GM19238 (cell line): ENCODE data around the gene PGA4.
"Not testable (repeated sequence)": the region's sequence is repeated elsewhere in the genome, so short reads cannot be mapped to it uniquely, and the experiment has no call there.

ENCODE experiments used
- DNase-seq: peaks from one replicate; pipeline ENCODE4 v3.0.0; 2011; ENCODE audit warnings: low spot score; ENCODE audit not compliant: insufficient read length

PGA4 gene

DNA sequence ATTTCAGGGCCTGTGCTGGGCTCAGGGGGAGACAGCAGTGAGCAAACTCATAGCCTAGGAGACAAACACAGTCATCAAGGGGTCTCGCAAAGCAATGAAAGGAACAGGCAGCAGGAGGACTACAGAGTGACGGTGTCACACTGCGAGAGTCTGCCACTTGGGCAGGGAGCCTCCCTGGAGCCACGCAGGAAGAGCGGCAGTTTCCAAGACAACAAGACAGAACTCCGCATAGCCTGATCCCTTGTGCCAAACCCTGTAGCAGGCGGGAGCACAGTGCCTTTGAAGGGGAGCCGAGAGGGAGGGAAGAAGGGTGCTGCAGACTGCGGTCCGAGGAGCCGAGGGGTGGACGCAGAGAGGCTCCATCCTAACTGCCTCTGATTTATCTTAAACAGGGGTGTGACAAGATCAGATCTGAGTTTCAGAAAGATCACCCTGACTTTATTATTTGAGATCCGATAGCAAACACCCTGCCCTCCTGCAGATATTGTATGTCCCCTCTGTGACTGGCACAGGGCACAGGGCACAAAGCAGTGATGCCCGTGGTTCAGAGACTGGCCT lies 17.6 kb upstream of the PGA4 start:
- DNase-seq: not testable (repeated sequence)

DNA sequence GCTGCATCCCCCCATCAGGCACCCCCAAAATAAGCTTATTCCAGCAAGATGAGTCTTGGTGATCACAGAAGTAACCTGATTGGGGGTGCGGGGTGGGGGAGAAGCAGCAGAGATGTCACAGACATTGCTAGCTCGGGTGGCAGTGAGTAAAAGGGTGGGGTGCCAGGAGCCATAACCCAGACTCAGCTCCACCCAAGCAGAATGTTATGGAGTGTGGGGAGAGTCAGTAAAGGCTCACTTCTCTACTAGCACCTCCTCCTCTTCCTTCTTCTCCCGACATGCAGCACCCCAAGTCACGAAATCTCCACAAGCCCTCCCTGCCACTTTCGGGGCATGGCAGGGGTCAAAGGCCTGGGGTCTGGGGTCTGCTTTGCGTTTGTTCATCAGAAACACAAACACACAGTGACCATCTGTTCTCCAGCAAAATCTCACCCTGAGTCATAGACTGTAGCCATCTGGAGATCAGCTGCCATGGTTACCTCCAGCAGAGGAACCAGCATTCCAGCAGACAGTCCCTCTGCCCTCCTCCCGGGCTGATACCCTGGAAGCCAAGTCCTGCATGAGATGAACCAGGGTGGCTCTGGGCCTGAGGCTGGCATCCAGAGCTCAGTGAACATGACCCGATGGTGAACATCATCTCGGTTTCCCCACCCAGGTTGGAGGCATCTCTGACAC lies 14.4 kb upstream of the PGA4 start:
- DNase-seq: not testable (repeated sequence)

DNA sequence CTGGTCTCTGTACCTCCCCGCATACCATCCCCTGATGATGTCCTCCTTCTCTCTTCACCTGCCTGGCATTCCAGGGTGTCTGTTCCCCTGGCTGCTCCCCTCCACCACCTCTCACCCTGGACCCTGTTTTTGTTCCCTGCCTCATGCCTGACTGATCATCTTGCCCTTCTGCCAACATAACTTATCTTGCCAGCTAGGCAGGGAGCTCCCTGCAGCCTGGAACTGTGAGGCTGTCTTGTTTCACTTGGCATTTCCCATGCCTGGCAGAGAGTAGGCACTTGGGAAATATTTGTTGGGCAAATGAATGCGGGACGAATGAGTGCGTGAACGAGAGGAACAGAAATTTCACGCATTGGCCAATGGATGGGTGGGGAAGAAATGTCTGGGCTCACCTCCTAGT lies 11.5 kb upstream of the PGA4 start:
- not testable (repeated sequence) for DNase-seq

DNA sequence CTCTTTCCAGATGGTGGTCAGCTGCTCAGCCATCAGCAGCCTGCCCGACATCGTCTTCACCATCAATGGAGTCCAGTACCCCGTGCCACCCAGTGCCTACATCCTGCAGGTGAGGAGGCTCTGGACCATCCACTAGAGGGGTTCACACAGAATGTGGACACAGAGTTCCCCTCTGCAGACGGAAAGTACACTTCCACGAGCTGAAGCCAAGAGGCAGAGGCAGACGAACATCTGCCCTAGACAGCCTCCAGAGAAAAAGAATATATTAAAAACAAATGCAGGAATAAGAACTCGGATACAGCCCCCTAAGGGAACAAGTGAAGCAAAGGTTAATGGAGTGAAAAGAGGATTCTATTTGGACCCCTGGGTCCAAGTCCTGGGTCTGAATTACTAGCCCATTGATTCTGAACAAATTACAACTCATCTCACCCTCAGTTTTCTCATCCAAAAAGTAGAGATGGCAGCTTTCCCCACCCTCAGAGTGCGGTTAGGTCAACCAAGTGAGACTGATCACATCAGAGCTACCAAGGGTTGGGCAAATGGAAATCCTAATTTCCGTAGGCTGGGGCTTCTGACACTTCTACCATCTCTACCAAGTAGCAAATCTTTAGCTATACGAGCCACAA lies 10.7 kb upstream of the PGA4 start:
- DNase-seq: not testable (repeated sequence)

DNA sequence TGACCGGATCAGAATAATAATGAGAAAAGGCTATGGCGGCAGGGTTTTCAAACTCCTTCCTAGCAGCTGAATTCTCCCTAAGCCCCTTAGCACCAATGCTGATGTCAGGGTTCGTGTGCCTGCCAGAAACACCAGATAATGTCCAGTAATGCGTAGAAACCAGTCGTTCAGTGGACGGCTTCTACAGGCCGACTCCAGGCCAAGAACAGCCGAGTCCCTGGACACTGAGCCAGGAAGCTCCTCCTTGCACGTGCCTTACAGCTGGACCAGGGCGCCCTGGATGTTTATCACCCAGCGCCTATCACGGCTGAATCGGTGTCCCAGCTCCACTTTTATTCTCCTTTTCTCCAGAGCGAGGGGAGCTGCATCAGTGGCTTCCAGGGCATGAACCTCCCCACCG lies 9.9 kb upstream of the PGA4 start:
- DNase-seq: not testable (repeated sequence)

DNA sequence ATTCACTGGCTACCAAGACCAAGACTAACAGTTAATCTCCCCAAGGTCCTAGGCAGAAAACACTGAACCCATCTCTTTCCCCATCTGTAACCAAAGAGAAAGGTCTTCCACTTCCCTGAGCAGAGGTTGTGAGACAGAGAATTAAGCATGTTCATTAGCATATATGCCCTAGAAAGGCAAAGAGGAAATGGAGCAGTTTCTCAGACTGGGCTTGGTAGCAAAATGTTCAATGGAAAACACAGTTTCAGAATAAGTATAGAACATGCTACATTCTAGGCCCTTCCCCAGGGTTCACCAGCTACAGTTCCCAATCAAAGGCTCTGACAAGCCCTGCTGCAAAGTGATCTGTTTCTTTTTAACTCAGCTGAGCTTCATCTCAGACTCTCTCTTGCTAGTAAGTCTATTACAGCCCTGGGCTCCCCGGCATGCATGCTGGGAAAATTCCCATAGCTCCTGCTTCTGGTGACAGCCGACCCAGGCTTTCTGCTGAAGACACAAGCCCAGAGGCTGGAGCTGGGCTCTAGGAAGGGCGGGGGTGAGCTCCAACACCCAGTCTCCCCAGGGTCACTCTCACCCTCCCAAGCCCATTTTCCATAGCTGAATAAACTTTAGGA lies 8.3 kb upstream of the PGA4 start:
- not testable (repeated sequence) for DNase-seq

DNA sequence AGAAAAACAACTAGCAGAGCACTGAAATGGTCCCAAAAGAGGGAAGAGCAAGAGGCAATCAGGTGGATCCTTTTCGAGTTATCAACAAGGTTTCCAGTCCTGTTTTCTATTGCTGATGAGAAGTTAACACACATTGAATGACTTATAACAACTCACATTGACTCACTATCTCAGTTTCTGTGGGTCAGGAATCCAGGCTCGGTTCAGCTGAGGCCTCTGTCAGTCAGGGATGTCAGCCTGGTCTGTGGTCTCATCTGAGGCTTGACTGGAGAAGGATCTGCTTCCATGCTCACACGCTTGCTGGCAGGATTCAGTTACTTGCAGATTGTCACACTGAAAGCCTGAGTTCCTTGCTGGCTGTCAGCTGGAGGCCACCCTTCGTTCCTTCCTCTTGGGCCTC lies 3.8 kb upstream of the PGA4 start:
- not testable (repeated sequence) for DNase-seq

DNA sequence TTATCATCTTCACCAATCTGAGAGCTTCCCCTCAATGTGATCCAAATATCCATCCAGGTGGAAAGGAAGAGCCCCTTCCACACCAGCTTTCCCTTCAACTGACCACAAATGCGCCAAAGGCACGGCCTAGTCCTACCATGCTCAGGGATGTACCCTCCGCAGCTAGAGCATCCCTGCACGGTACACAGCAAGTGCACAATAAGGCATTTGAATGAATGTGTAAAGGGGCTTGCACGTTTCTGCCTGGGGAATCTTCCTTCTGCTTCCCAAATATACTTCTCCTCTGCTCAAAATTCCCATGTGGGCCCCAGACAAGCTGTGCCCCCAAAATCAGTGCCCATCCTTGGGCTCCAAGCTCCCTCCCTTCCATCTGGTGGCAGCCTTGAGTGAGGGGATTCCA lies 3.1 kb upstream of the PGA4 start:
- DNase-seq: not testable (repeated sequence)

DNA sequence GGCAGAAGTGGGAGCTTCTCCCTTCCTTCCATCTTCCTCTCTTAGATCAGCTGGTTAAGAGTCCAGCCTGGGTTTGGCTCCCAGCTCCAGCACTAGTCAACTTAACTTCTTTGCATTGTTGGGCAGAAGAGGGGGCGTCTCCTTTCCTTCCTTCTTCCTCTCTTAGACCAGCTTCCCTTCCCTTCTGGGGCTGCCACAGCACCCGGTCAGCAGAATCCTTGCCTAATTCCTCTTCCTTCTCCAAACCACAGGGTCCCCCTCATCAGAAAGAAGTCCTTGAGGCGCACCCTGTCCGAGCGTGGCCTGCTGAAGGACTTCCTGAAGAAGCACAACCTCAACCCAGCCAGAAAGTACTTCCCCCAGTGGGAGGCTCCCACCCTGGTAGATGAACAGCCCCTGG lies 545 bp downstream of the PGA4 start:
- DNase-seq: not testable (repeated sequence)

DNA sequence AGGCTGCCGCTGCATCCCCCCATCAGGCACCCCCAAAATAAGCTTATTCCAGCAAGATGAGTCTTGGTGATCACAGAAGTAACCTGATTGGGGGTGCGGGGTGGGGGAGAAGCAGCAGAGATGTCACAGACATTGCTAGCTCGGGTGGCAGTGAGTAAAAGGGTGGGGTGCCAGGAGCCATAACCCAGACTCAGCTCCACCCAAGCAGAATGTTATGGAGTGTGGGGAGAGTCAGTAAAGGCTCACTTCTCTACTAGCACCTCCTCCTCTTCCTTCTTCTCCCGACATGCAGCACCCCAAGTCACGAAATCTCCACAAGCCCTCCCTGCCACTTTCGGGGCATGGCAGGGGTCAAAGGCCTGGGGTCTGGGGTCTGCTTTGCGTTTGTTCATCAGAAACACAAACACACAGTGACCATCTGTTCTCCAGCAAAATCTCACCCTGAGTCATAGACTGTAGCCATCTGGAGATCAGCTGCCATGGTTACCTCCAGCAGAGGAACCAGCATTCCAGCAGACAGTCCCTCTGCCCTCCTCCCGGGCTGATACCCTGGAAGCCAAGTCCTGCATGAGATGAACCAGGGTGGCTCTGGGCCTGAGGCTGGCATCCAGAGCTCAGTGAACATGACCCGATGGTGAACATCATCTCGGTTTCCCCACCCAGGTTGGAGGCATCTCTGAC lies 4.5 kb downstream of the PGA4 start:
- not testable (repeated sequence) for DNase-seq

DNA sequence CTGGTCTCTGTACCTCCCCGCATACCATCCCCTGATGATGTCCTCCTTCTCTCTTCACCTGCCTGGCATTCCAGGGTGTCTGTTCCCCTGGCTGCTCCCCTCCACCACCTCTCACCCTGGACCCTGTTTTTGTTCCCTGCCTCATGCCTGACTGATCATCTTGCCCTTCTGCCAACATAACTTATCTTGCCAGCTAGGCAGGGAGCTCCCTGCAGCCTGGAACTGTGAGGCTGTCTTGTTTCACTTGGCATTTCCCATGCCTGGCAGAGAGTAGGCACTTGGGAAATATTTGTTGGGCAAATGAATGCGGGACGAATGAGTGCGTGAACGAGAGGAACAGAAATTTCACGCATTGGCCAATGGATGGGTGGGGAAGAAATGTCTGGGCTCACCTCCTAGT lies 7.3 kb downstream of the PGA4 start:
- DNase-seq: not testable (repeated sequence)

DNA sequence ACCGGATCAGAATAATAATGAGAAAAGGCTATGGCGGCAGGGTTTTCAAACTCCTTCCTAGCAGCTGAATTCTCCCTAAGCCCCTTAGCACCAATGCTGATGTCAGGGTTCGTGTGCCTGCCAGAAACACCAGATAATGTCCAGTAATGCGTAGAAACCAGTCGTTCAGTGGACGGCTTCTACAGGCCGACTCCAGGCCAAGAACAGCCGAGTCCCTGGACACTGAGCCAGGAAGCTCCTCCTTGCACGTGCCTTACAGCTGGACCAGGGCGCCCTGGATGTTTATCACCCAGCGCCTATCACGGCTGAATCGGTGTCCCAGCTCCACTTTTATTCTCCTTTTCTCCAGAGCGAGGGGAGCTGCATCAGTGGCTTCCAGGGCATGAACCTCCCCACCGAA lies 8.9 kb downstream of the PGA4 start:
- not testable (repeated sequence) for DNase-seq

DNA sequence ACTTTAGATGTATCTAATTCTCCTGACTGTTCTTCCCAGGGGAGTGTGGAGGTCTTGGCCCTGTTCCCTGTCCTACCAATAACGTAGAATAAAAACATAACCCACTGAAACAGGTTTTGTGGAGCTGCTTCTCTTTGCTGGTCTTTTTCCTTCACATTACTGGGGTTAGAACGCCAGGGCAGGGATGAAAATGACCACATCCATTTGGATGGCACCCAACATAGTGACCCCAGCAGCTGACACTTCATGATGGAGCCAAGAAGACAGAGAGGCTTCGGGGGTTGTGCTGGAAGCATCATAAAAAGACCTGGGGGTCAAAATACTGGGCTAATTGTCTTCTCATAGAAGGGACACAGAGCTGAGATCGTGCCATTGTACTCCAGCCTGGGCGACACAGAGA lies 9.4 kb downstream of the PGA4 start:
- DNase-seq: not testable (repeated sequence)

DNA sequence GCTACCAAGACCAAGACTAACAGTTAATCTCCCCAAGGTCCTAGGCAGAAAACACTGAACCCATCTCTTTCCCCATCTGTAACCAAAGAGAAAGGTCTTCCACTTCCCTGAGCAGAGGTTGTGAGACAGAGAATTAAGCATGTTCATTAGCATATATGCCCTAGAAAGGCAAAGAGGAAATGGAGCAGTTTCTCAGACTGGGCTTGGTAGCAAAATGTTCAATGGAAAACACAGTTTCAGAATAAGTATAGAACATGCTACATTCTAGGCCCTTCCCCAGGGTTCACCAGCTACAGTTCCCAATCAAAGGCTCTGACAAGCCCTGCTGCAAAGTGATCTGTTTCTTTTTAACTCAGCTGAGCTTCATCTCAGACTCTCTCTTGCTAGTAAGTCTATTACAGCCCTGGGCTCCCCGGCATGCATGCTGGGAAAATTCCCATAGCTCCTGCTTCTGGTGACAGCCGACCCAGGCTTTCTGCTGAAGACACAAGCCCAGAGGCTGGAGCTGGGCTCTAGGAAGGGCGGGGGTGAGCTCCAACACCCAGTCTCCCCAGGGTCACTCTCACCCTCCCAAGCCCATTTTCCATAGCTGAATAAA lies 10.5 kb downstream of the PGA4 start:
- DNase-seq: not testable (repeated sequence)

DNA sequence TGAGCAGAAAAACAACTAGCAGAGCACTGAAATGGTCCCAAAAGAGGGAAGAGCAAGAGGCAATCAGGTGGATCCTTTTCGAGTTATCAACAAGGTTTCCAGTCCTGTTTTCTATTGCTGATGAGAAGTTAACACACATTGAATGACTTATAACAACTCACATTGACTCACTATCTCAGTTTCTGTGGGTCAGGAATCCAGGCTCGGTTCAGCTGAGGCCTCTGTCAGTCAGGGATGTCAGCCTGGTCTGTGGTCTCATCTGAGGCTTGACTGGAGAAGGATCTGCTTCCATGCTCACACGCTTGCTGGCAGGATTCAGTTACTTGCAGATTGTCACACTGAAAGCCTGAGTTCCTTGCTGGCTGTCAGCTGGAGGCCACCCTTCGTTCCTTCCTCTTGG lies 15.0 kb downstream of the PGA4 start:
- not testable (repeated sequence) for DNase-seq

DNA sequence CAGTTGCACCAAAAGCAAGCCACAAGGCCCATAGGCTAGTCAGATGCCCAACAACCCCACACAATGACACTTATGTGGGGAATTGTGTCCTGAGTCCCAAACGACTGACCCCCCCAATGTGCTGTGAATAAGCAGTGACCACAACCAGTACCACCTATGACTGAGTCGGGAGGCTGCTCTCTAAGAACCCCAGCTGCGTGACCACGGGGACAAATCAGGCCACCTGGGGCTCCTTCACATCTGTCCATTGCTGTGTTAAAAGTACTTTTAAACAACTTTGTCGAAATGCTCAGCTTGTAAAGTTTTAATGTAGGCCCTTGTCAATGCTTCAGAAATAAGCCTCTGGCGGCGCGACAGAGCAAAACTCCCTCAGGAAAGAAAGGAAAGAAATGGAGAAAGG lies 18.1 kb downstream of the PGA4 start:
- DNase-seq: not testable (repeated sequence)

DNA sequence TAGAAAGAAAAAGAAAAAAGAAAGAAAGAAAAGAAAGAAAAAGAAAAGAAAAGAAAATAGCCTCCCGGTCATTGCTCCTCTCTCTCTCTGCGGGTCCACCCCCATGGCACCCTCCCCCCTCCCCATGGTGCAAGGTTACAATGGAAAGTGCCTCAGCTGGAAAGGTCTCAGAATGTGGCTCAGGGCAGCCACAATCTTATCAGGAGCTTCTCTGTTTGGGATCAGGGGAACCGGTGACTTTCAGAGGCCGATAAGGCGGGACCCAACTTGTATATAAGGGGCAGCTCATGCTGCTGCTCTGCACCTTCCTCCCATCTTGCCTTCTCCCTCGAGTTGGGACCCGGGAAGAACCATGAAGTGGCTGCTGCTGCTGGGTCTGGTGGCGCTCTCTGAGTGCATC lies 18.7 kb downstream of the PGA4 start, which contains the start of gene PGA5:
Gene PGA5 (plus strand): TSS at position 301 of the 400 bp plus-strand sequence. CDS start 52 bp downstream, at position 353.
- DNase-seq: not testable (repeated sequence)

DNA sequence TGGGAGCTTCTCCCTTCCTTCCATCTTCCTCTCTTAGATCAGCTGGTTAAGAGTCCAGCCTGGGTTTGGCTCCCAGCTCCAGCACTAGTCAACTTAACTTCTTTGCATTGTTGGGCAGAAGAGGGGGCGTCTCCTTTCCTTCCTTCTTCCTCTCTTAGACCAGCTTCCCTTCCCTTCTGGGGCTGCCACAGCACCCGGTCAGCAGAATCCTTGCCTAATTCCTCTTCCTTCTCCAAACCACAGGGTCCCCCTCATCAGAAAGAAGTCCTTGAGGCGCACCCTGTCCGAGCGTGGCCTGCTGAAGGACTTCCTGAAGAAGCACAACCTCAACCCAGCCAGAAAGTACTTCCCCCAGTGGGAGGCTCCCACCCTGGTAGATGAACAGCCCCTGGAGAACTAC lies 19.4 kb downstream of the PGA4 start:
- DNase-seq: not testable (repeated sequence)

DNA sequence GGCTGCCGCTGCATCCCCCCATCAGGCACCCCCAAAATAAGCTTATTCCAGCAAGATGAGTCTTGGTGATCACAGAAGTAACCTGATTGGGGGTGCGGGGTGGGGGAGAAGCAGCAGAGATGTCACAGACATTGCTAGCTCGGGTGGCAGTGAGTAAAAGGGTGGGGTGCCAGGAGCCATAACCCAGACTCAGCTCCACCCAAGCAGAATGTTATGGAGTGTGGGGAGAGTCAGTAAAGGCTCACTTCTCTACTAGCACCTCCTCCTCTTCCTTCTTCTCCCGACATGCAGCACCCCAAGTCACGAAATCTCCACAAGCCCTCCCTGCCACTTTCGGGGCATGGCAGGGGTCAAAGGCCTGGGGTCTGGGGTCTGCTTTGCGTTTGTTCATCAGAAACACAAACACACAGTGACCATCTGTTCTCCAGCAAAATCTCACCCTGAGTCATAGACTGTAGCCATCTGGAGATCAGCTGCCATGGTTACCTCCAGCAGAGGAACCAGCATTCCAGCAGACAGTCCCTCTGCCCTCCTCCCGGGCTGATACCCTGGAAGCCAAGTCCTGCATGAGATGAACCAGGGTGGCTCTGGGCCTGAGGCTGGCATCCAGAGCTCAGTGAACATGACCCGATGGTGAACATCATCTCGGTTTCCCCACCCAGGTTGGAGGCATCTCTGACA lies 23.3 kb downstream of the PGA4 start:
- not testable (repeated sequence) for DNase-seq

DNA sequence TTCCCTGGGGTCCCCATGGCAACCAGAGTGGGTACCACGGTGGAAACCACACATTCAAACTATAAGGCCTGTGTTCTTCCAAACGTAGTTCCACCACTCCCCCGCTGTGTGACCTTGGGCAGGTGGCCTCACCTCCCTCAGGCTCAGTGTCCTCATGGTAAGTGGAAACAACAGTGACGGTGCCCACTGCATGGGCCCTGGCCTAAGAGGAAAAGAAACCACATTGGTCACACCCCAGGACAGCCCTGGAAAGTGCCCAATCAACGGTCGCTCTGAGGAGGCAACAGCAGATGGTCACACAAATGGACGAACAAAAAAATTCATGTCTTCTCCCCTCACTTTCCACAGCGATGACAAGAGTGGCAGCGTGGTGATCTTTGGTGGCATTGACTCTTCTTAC lies 25.9 kb downstream of the PGA4 start:
- not testable (repeated sequence) for DNase-seq

DNA sequence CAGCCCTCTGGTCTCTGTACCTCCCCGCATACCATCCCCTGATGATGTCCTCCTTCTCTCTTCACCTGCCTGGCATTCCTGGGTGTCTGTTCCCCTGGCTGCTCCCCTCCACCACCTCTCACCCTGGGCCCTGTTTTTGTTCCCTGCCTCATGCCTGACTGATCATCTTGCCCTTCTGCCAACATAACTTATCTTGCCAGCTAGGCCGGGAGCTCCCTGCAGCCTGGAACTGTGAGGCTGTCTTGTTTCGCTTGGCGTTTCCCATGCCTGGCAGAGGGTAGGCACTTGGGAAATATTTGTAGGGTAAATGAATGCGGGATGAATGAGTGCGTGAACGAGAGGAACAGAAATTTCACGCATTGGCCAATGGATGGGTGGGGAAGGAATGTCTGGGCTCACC lies 27.1 kb downstream of the PGA4 start:
- DNase-seq: not testable (repeated sequence)
